OCI-LY7 (cell line): ENCODE results near the gene CD248.

Source experiments
- EZH2phosphoT487 ChIP-seq: fragments of 200-600 bp; sonication (generic); IDR thresholded peaks from 2 replicates; pipeline ENCODE4 v1.6.1; 2018; ENCODE audit warnings: low read depth, borderline replicate concordance, mild to moderate bottlenecking, mixed run types, antibody characterized with exemption, low read length, moderate library complexity, mixed read lengths
- TF ChIP-seq, protein P1 (sequence below): fragments of 200-600 bp; sonication (generic); conservative IDR thresholded peaks from 2 replicates; pipeline ENCODE4 v1.5.1; 2014; ENCODE audit warnings: mild to moderate bottlenecking, antibody characterized with exemption, low read length, moderate library complexity, mixed read lengths

DNA sequence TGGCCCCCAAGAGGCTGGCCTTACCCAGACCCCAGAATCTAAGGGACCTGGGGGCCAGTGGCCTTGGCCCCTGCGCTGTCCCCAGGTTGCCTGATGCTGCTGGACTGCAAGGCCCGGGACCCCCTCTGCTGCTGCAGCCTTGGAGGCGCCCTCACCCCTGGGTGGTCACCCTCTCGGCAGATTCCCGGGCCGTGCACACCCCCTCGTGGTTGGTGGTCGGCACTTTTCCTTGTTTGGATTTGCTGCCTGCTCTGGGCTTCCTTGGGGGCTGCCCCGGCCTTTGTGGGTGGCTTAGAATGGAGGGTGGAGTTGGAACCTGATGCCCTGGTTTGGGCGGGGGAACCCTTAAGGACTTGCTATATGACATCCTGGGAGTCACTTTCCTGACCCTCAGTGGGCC, 14.1 kb upstream of the CD248 start:
- TF ChIP-seq, protein P1, sequence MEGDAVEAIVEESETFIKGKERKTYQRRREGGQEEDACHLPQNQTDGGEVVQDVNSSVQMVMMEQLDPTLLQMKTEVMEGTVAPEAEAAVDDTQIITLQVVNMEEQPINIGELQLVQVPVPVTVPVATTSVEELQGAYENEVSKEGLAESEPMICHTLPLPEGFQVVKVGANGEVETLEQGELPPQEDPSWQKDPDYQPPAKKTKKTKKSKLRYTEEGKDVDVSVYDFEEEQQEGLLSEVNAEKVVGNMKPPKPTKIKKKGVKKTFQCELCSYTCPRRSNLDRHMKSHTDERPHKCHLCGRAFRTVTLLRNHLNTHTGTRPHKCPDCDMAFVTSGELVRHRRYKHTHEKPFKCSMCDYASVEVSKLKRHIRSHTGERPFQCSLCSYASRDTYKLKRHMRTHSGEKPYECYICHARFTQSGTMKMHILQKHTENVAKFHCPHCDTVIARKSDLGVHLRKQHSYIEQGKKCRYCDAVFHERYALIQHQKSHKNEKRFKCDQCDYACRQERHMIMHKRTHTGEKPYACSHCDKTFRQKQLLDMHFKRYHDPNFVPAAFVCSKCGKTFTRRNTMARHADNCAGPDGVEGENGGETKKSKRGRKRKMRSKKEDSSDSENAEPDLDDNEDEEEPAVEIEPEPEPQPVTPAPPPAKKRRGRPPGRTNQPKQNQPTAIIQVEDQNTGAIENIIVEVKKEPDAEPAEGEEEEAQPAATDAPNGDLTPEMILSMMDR, result 0 out of 2 replicates have a peak, but pooled peaks have one; percentile 12
- TF ChIP-seq EZH2phosphoT487, result no peak
